Measurements from ENCODE around the gene STXBP2. TPM values are rescaled to one million over a fixed set of nuclear protein-coding genes. Genes with fewer than 3 reads are reported as not detected.

STXBP2 gene
- total RNA-seq, 4 donors from 2014 or later = 44.7 to 76.6 (median 55.2) TPM

GRCh38 chr19:7607212-7607873 lies 29.6 kb upstream of the STXBP2 start:
- TF ChIP-seq POLR2A (IDR thresholded peaks at IDR 0.05) (no peak), CTCF (IDR thresholded peaks at IDR 0.05) (no peak)
- no peak for DNase-seq
- Histone ChIP-seq H3K27me3 (peaks cover 0 to 44% (median 0%) of the 10 kb centered on the region in 4 donors), H3K4me3 (no peak overlapping the region), H3K27ac (no peak overlapping the region), H3K36me3 (peaks cover 0 to 70% (median under 1%) of the 10 kb centered on the region in 3 donors), H3K4me1 (peaks cover 0 to 16% (median 4%) of the 10 kb centered on the region in 3 donors), H3K9me3 (no peaks in the 10 kb centered on the region)
- WGBS, 2 donors = 51% methylated on average over 3 of the region's 10 CpGs; no CpG with 5 or more reads in 1 of the 2 donors
- intact Hi-C loops (cut with DNase I) = no loop called here

GRCh38 chr19:7607874-7608560 lies 28.9 kb upstream of the STXBP2 start:
- H3K36me3 ChIP-seq = peaks cover 0 to 77% (median 6%) of the 10 kb centered on the region in 3 donors
- no peaks in the 10 kb centered on the region for H3K9me3 ChIP-seq
- H3K27me3 ChIP-seq = peaks cover 0 to 38% (median 0%) of the 10 kb centered on the region in 4 donors
- TF ChIP-seq CTCF (IDR thresholded peaks at IDR 0.05) (no peak), POLR2A (IDR thresholded peaks at IDR 0.05) (no peak)
- intact Hi-C loops (cut with DNase I) = no loop called here
- no peak overlapping the region for H3K27ac ChIP-seq
- H3K4me3 ChIP-seq = no peak overlapping the region
- DNase-seq = no peak
- peaks cover 0 to 9% (median under 1%) of the 10 kb centered on the region in 3 donors for H3K4me1 ChIP-seq
- 87 to 93% methylated on average over 5 to 13 of the region's 25 CpGs for WGBS, 2 donors

- Histone ChIP-seq H3K36me3 (peaks cover 0 to 94% (median 6%) of the 10 kb centered on the region in 3 donors), H3K27ac (no peak overlapping the region), H3K4me1 (no peaks in the 10 kb centered on the region), H3K27me3 (peaks cover 0 to 14% (median 0%) of the 10 kb centered on the region in 4 donors), H3K9me3 (no peaks in the 10 kb centered on the region), H3K4me3 (no peak overlapping the region)
- intact Hi-C loops (cut with DNase I) = no loop called here
- TF ChIP-seq POLR2A (IDR thresholded peaks at IDR 0.05) (no peak), CTCF (IDR thresholded peaks at IDR 0.05) (no peak)
- no peak for DNase-seq
- WGBS, 2 donors = 75 to 94% methylated on average over 3 to 6 of the region's 31 CpGs
Observed at GRCh38 chr19:7610491-7611240, 26.2 kb upstream of the STXBP2 start.

- intact Hi-C loops (cut with DNase I) = no loop called here
- no peaks in the 10 kb centered on the region for H3K4me1 ChIP-seq
- peaks cover 0 to 5% (median 0%) of the 10 kb centered on the region in 4 donors for H3K27me3 ChIP-seq
- TF ChIP-seq CTCF (IDR thresholded peaks at IDR 0.05) = no peak
- TF ChIP-seq POLR2A (IDR thresholded peaks at IDR 0.05) = no peak
- 90% methylated on average over 10 of the region's 41 CpGs; no CpG with 5 or more reads in 1 of the 2 donors for WGBS, 2 donors
- DNase-seq = no peak
- H3K4me3 ChIP-seq = no peak overlapping the region
- H3K9me3 ChIP-seq = no peaks in the 10 kb centered on the region
- H3K27ac ChIP-seq = no peak overlapping the region
- H3K36me3 ChIP-seq = peaks cover 0 to 96% (median 6%) of the 10 kb centered on the region in 3 donors
Observed at GRCh38 chr19:7611541-7612279, 25.2 kb upstream of the STXBP2 start.

Measured in esophagus squamous epithelium (tissue), 5 donors.